ENCODE results near the gene EIF6.

EIF6 gene

GRCh38 chr20:35235881-35236280 is 48.7 kb downstream of the EIF6 start:
- DNase-seq (ENCODE audit: extremely low read depth, insufficient read length): no peak
- Histone ChIP-seq H3K4me3 (replicated peaks; ENCODE audit: low read depth, low read length) (no peak overlapping the region), H3K36me3 (ENCODE audit: control insufficient read depth, insufficient read depth, low read length) (no peaks in the 10 kb centered on the region), H3K27me3 (replicated peaks; ENCODE audit: control insufficient read depth, insufficient read depth, low read length) (no peaks in the 10 kb centered on the region)
- TF ChIP-seq, protein P1, sequence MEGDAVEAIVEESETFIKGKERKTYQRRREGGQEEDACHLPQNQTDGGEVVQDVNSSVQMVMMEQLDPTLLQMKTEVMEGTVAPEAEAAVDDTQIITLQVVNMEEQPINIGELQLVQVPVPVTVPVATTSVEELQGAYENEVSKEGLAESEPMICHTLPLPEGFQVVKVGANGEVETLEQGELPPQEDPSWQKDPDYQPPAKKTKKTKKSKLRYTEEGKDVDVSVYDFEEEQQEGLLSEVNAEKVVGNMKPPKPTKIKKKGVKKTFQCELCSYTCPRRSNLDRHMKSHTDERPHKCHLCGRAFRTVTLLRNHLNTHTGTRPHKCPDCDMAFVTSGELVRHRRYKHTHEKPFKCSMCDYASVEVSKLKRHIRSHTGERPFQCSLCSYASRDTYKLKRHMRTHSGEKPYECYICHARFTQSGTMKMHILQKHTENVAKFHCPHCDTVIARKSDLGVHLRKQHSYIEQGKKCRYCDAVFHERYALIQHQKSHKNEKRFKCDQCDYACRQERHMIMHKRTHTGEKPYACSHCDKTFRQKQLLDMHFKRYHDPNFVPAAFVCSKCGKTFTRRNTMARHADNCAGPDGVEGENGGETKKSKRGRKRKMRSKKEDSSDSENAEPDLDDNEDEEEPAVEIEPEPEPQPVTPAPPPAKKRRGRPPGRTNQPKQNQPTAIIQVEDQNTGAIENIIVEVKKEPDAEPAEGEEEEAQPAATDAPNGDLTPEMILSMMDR (IDR thresholded peaks at IDR 0.05; ENCODE audit: insufficient read depth, low read length, poor library complexity, severe bottlenecking): no peak

DNA sequence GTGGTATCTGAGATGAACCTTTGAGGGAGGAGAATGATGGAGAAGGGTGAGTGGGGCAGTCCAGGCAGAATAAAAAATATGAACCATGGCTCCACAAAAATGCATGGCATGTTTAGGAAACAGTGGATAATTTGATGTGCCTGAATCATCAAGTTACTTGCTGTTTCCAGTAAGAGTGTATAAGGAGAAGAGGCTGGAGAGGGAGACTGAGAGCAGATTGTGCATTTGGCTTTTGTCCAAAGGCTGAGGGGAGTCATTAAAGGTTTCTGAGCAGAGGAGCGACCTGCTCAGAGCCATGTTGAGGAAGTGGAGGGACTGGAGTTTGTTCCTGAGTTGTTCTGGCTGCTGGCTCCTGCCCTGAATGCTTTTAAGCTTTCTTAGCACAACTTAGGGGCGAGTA is 52.0 kb downstream of the EIF6 start:
- H3K27me3 ChIP-seq (replicated peaks; ENCODE audit: control insufficient read depth, insufficient read depth, low read length): no peaks in the 10 kb centered on the region; the same call in 1 of the 2 replicates
- TF ChIP-seq, protein P1 (IDR thresholded peaks at IDR 0.05; ENCODE audit: insufficient read depth, low read length, poor library complexity, severe bottlenecking): no peak
- H3K36me3 ChIP-seq (ENCODE audit: control insufficient read depth, insufficient read depth, low read length): no peaks in the 10 kb centered on the region
- no peak overlapping the region for H3K4me3 ChIP-seq (replicated peaks; ENCODE audit: low read depth, low read length)
- DNase-seq (ENCODE audit: extremely low read depth, insufficient read length): no peak
